COLO668 (cell line): Measurements from ENCODE around the gene TBC1D1.
A peak's percentile ranks its signal among the peaks of the same experiment; 100 is the strongest.

Experiments used
- DNase-seq: peaks from one replicate; lab custom pipeline; 2025; ENCODE audit not compliant: unreplicated experiment; lab: John Stamatoyannopoulos, UW

The TBC1D1 gene

DNA sequence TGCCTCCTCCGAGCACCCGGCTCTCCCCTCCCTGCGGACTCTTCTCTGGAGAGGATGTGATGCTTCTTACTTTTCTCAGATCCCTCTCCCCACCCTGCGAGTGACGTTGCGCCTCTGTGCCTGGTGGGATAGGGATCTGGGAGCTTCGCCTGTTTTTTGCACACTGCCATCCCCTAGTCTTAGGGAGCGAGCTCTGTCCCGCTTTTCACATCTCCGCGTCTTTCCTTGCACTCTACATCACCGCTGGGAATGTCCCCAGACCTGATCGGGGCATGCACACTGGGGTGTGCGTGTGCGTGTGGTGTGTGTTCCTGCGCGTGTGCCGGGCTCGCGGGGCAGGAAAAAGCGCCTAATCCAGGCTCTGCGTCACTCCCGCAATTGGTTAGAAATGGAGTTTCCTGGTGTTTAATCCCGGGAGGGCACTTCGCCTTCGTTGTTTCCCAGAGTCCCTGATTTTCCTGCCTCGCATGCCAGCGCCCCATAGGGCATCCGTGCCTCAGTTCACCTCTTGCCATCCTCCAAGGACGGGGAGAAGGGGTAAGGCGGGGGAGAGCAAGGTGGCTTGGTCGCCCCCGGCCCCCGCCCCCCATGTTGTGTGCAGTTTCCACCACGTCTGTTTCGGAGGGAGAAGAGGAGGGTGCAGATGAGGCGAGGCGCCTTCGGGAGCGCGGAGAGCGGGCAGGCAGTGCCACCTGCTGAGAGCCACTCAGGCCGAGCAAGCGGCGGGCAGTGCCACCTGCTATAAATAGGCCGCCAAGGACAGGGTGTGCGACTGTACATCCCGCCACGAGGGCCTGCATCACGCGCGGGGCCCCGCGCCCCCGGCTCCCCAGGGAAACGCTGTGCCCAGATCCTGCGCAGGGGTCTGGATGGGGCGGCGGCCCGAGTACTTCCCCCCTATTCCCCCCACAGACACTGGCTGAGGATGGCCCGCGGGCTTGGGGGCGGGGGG lies 759 bp upstream of the TBC1D1 start:
- DNase-seq, result peak; percentile 82

DNA sequence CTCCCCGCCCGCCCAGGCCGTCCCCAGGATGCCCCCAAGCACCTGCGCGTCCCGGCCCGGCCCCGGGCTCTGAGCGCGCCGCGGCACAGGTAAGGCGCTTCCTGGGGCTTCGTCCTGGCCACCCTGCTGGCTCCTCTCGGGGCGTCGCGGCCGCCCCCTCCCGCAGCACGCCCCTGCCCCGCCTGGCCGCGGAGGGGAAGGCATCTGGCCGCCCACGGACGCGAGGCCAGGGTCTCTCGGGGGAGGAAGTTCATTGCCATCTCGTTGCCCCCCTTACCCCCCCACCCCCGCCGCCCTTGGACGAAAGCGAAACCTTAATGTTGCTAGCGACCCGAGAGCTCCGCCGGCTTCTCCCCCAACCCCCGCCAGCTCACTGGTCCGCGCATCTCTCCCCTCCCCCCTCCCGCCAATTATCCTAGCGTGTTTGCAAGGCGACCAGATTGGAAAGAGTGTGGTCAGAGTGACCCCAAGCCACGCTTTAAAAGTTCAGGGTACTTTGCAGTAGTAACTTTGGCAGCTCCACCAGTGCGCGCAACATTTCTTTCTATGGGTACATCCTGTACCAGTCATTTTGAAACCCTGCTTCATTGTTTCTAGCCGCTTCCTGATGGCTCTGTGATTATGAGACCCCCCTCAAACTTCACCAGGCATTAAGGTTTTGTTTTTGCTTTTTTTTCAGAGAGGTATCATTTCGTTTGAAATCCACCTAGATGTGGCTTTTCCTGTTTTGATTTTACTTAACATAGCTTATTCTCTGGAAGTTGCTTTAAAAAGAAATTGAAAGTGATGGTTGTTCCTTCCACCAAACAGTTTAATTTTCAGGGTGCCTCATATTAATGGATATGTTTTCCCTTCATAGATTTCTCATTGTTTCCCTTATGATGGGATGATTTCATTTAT lies 626 bp downstream of the TBC1D1 start:
- peak; percentile 76 for DNase-seq

DNA sequence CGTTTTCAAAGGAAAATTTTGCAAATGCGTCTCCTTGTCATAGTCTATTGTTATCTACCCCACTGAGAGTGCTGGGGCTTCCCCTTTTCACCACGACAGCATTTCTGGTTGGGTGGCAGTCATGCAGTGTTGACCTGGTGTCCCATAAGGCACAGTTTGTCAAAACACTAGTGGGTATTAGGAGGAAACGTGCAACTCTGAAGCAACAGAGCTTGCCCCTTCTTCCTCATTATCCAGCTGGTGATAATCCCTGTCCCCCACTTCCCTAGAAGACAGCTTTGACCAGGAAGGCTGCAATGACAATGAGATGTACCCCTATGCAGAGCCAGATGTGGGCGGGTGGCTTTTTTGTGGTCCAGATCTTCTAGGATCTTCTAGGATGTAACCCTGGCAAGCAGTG lies 1.8 kb downstream of the TBC1D1 start:
- DNase-seq, result no peak

DNA sequence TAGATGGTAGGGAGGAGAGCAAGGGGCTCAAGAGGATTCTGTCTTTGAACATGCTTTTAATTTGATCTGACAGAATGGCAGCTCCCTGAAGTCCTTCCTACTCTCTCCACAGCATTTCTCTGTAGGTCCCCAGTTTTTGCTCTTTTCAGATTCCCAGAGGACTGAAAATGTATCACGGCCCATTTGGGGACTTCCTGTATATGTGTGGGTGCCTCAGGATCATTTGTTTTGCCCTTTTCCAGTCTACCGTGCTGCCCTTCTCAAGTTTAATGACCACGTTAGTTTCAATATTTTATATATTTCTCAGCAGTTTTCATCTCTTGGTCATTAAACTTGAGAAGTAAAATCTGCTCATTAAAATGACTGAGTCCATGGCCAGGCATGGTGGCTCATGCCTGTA lies 2.3 kb downstream of the TBC1D1 start:
- no peak for DNase-seq

DNA sequence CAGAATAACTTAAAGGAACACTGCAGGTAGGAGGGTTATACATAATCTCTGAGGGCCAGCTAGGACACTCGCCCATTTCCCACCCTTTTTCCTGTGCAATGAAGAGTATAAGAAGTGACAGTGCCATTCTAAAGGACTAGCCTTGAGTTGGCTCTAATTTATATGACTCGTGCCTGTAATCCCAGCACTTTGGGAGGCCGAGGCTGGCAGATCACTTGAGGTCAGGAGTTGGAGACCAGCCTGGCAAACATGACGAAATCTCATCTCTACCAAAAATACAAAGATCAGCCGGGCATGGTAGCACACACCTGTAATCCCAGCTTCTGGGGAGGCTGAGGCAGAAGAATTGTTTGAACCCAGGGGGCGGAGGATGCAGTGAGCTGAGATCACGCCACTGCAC lies 4.4 kb downstream of the TBC1D1 start:
- DNase-seq, result no peak

DNA sequence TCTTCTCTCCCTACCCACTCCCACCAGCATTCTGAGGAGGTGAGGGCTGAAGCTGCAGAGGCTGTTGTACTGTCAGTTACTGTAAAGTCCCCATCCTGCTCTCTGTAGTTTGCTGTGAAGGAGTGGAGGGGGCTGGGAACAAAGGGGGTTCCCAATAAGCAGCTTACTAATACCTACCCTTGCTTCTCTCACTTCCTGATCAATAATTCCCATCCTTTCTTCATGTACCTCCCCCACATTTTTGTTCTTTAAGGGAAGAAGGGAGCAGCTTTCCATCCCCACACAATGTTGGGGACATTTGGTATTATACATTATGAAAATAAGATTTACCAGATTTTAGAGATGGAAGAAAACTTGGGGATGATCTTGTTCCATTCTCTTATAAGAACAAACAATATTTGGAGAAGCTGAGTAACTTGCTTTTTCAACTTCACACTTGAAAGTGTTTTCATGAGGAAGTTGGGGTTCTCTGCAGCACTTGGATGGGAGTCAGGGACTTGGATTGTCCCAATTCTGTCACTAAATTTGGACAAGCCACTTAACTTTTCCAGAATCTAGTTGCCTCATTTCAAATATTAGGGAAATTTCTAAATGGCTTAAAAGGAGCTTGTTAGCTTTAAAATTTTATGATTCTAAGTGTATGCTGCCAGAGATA lies 5.4 kb downstream of the TBC1D1 start:
- no peak for DNase-seq

DNA sequence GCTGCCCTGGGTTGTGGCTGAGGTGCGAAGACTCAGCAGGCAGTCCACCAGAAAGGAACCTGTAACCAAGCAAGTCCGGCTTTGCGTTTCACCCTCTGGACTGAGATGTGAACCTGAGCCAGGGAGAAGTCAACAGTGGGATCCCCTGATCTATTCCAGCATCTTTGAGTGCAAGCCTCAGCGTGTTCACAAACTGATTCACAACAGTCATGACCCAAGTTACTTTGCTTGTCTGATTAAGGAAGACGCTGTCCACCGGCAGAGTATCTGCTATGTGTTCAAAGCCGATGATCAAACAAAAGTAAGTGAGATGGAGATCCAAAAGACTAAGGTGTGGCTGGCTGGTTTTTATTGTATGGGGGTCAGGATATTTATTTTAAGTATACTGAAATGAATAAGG lies 11.3 kb downstream of the TBC1D1 start:
- DNase-seq, result no peak

- no peak for DNase-seq
These were observed 12.1 kb downstream of the TBC1D1 start for GRCh38 chr4:37902738-37903693.

DNA sequence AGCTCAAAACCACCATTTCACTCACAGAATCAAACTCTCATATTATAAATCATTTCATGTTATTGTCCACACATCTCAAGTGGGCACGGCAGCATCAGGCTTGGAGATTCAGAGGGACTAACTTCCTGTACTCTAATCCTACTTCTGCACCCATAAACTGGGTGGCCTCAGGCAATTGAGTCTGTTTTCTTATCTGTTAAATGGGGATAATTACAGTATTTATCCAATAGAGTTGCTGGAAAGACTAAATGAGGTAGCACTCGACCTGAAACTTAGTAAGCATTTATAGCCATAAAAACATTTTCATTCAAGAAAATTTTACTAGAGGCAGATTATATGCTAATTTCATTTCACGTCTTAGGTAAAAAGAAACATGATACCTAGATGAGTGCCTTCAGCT lies 13.0 kb downstream of the TBC1D1 start:
- no peak for DNase-seq

GRCh38 chr4:37904824-37905223 lies 13.9 kb downstream of the TBC1D1 start:
- no peak for DNase-seq

GRCh38 chr4:37905533-37906169 lies 14.8 kb downstream of the TBC1D1 start:
- no peak for DNase-seq

GRCh38 chr4:37908488-37909331 lies 17.8 kb downstream of the TBC1D1 start:
- no peak for DNase-seq

- DNase-seq, result no peak
These were observed 18.6 kb downstream of the TBC1D1 start for GRCh38 chr4:37909332-37910090.

- DNase-seq, result no peak
These were observed 19.2 kb downstream of the TBC1D1 start for GRCh38 chr4:37910091-37910486.

GRCh38 chr4:37914539-37914938 lies 23.7 kb downstream of the TBC1D1 start:
- DNase-seq, result no peak

DNA sequence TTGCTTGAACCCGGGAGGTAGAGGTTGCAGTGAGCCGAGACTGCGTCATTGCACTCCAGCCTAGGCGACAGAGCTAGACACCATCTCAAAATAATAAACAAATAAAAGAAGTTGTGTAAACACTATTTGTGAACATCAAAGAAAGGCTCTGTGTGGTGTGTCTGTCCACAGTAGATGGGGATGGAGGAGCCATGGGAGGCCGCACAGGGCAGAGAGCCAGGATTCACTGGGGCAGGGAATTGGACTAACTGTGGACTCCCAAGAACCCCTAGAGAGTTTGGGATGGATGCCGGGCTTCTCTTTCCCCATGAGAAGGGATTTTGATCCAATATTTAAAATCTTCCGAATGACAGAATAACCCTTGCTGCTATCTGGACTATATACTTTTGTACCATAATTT lies 26.5 kb downstream of the TBC1D1 start:
- no peak for DNase-seq

DNA sequence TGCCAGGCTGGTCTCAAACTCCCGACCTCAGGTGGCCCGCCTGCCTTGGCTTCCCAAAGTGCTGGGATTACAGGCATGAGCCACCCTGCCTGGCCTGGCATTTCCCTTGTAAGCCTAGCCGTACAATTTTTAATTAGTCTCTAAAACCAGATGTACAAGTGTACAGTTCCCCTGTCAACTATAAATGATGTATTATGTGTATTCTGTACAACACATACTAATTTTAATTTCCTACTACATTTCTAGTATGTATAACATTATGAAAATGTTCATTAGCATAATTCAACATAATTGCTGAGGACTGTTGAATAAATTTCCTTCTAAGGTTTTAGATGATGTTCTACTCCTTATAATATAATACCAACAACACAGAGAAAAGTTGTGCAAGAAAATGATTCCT lies 27.8 kb downstream of the TBC1D1 start:
- no peak for DNase-seq

GRCh38 chr4:37922328-37922727 lies 31.4 kb downstream of the TBC1D1 start:
- DNase-seq, result no peak
